PC-3 (cell line): ENCODE data around the gene LRCH4. TPM values are rescaled to one million over a fixed set of nuclear protein-coding genes. Genes with fewer than 3 reads are reported as not detected.
A peak's percentile ranks its signal among the peaks of the same experiment; 100 is the strongest.

ENCODE experiments used
- ATAC-seq: fragments of 200-7000 bp; cut with Tn5 transposase; 2 replicates; pipeline ENCODE4 v1.9.1; 2020; ENCODE audit warnings: mild to moderate bottlenecking, moderate library complexity
- BruUV-seq: library from RNA; stranded (reverse); fragments of 400-500 nt; replicated peaks from 2 replicates; lab custom pipeline; 2021; lab: Mats Ljungman, UMichigan
- CTCF ChIA-PET: fragments of 300-600 bp; sonication (Branson Sonifier 250); formaldehyde crosslinking; loops from one replicate; lab custom pipeline; 2022; ENCODE audit warnings: antibody characterized with exemption; lab: Charles Lee
- POLR2A ChIA-PET: fragments of 300-600 bp; sonication (Branson Sonifier 250); formaldehyde crosslinking; loops from one replicate; lab custom pipeline; 2022; ENCODE audit warnings: antibody characterized with exemption; ENCODE audit not compliant: unreplicated experiment; lab: Charles Lee
- DNase-seq: peaks from one replicate; pipeline ENCODE4 v3.0.0-alpha.2; 2015
- H2AFZ ChIP-seq: fragments of 300-600 bp; sonication (generic); 2 replicates; pipeline ENCODE4 v1.6.0; 2016; ENCODE audit warnings: antibody characterized with exemption, low read length
- H3F3A ChIP-seq: fragments of 300-600 bp; sonication (generic); one replicate; pipeline ENCODE4 v1.6.0; 2017; ENCODE audit warnings: antibody characterized with exemption, low read length, control low read depth, mild to moderate bottlenecking; ENCODE audit not compliant: unreplicated experiment
- H3K27ac ChIP-seq: fragments of 300-600 bp; sonication (generic); 2 replicates; pipeline ENCODE4 v1.5.1; 2016; ENCODE audit warnings: mild to moderate bottlenecking, low read length
- H3K27me3 ChIP-seq: fragments of 300-600 bp; sonication (generic); 2 replicates; pipeline ENCODE4 v1.6.1; 2016; ENCODE audit warnings: low read length, mixed read lengths
- H3K36me3 ChIP-seq: fragments of 300-600 bp; sonication (generic); 2 replicates; pipeline ENCODE4 v1.6.1; 2016; ENCODE audit warnings: low read depth, mixed run types, low read length, mixed read lengths
- H3K4me1 ChIP-seq: fragments of 300-600 bp; sonication (generic); 2 replicates; pipeline ENCODE4 v1.5.1; 2016; ENCODE audit warnings: low read length; ENCODE audit not compliant: insufficient read depth
- H3K4me2 ChIP-seq: fragments of 300-600 bp; sonication (generic); 2 replicates; pipeline ENCODE4 v1.6.0; 2016; ENCODE audit warnings: low read length
- H3K4me3 ChIP-seq: fragments of 300-600 bp; sonication (generic); 2 replicates; pipeline ENCODE4 v1.5.1; 2016; ENCODE audit warnings: mild to moderate bottlenecking, low read length, mixed read lengths
- H3K79me2 ChIP-seq: fragments of 300-600 bp; sonication (generic); 2 replicates; pipeline ENCODE4 v1.6.1; 2017; ENCODE audit warnings: low read length, mixed read lengths
- H3K9ac ChIP-seq: fragments of 300-600 bp; sonication (generic); 2 replicates; pipeline ENCODE4 v1.6.0; 2016; ENCODE audit warnings: mild to moderate bottlenecking, low read length
- H3K9me2 ChIP-seq: fragments of 300-600 bp; sonication (generic); replicated peaks from 2 replicates; pipeline ENCODE4 v1.6.1; 2016; ENCODE audit warnings: mixed run types, low read length, mixed read lengths
- H3K9me3 ChIP-seq: fragments of 300-600 bp; sonication (generic); 2 replicates; pipeline ENCODE4 v1.6.1; 2016; ENCODE audit warnings: low read length, mixed read lengths
- H4K20me1 ChIP-seq: fragments of 300-600 bp; sonication (generic); 2 replicates; pipeline ENCODE4 v1.6.1; 2016; ENCODE audit warnings: low read length, mixed read lengths
- EZH2 ChIP-seq: fragments of 300-600 bp; sonication (generic); IDR thresholded peaks from one replicate; pipeline ENCODE4 v1.6.1; 2017; ENCODE audit warnings: antibody characterized with exemption, mild to moderate bottlenecking, low read length; ENCODE audit not compliant: unreplicated experiment
- EZH2phosphoT487 ChIP-seq: fragments of 300-600 bp; sonication (generic); IDR thresholded peaks from 2 replicates; pipeline ENCODE4 v1.6.1; 2018; ENCODE audit warnings: mild to moderate bottlenecking, antibody characterized with exemption, low read length, borderline replicate concordance
- intact Hi-C: fragments of 100-400 bp; cut with micrococcal nuclease; formaldehyde crosslinking; loops from 2 replicates; pipeline ENCODE4 v1.9.0; 2023
- total RNA-seq: library from RNA; depleted of rRNA; stranded (reverse); fragments of >200 nt; gene quantifications from 2 replicates; pipeline ENCODE4 v1.2.3, GENCODE V29; 2014
- TF ChIP-seq, protein P1 (sequence below): fragments of 300-600 bp; sonication (generic); conservative IDR thresholded peaks from 2 replicates; pipeline ENCODE4 v1.5.1; 2017; ENCODE audit warnings: antibody characterized with exemption, low read depth, mild to moderate bottlenecking, low read length

Gene LRCH4
- total RNA-seq, 1 experiment from 2014 or later = 15.6 TPM

DNA sequence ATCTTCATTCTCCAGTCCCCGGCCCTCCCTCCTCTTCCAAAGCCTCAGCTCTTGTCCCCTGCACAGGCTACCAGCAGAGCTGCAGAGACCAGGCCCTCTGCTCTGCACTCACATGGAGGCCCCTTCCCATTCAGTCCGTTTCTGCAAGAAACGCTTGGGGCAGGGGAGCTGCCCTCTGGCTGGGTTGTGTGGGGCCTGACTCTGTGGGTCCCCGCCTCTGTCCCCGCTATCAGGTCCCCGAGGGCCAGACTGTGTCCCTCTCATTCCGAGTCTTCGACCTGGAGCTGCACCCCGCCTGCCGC lies 17.7 kb upstream of the LRCH4 start:
- Histone ChIP-seq H3K9me3 (no peaks in the 10 kb centered on the region), H3K4me1 (peaks cover 24% of the 10 kb centered on the region), H3K9me2 (no peaks in the 10 kb centered on the region), H4K20me1 (no peaks in the 10 kb centered on the region), H3K4me3 (peak overlapping the region; percentile 54), H2AFZ (peak overlapping the region; percentile 74), H3K79me2 (no peaks in the 10 kb centered on the region), H3K9ac (no peak overlapping the region), H3K27me3 (no peaks in the 10 kb centered on the region), H3F3A (no peaks in the 10 kb centered on the region), H3K27ac (no peak overlapping the region), H3K4me2 (peak overlapping the region; percentile 82), H3K36me3 (no peaks in the 10 kb centered on the region)
- no peak for DNase-seq
- no peak for ATAC-seq
- no TSS peak for BruUV-seq
- POLR2A ChIA-PET = no interaction called here
- TF ChIP-seq EZH2 = no peak
- TF ChIP-seq, protein P1, sequence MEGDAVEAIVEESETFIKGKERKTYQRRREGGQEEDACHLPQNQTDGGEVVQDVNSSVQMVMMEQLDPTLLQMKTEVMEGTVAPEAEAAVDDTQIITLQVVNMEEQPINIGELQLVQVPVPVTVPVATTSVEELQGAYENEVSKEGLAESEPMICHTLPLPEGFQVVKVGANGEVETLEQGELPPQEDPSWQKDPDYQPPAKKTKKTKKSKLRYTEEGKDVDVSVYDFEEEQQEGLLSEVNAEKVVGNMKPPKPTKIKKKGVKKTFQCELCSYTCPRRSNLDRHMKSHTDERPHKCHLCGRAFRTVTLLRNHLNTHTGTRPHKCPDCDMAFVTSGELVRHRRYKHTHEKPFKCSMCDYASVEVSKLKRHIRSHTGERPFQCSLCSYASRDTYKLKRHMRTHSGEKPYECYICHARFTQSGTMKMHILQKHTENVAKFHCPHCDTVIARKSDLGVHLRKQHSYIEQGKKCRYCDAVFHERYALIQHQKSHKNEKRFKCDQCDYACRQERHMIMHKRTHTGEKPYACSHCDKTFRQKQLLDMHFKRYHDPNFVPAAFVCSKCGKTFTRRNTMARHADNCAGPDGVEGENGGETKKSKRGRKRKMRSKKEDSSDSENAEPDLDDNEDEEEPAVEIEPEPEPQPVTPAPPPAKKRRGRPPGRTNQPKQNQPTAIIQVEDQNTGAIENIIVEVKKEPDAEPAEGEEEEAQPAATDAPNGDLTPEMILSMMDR = no peak
- no peak for TF ChIP-seq EZH2phosphoT487
- intact Hi-C loops = loop anchor here (2.0 kb wide), 3 partner anchors 17 to 87 kb away; partner anchors contain the start of genes FBXO24, GNB2 and LRCH4
- CTCF ChIA-PET = no interaction called here

DNA sequence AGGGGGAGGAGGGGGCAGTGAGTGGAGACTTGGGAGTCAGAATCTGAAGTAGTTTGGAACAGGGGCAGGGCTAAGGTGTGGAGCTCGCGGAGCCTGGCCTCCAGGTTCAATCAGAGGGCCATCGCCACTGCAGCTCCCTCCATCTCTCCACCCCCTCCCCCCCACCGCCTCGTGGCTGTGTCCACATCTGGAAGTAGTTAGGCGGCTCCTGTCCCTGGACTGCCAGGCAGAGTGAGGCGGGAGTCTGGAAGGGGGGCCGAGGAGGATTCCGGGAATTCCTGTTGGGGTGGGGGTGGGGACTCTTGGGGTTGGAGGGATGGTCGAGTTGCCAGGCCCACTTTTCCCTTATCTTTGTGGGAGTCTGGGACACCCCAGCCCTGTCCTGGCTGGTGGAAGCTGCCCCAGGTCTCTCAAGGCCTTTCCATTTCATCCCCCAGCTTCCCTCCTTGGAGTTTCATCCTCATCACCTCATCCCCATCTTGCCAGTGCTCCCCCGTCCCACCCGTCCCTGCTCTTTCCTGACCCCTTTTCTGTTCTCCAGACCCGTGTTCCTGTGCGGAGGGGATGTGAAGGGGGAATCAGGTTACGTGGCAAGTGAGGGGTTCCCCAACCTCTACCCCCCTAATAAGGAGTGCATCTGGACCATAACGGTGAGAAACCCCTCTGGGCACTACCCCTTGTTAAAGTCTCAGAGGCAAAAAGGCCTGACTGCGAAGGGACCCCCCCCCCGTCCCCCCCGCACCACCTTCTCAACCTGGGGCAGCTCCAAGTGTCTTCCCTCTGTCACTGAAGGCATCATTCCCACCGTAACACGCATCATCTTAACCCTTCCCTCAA lies 17.2 kb upstream of the LRCH4 start:
- Histone ChIP-seq H3K36me3 (no peaks in the 10 kb centered on the region), H3F3A (no peaks in the 10 kb centered on the region), H3K9me3 (no peaks in the 10 kb centered on the region), H4K20me1 (no peaks in the 10 kb centered on the region), H3K27me3 (no peaks in the 10 kb centered on the region), H3K4me1 (peaks cover 24% of the 10 kb centered on the region), H3K27ac (no peak overlapping the region), H3K79me2 (no peaks in the 10 kb centered on the region), H3K4me3 (no peak overlapping the region), H3K9me2 (no peaks in the 10 kb centered on the region), H3K9ac (no peak overlapping the region), H3K4me2 (peak overlapping the region; percentile 82), H2AFZ (peak overlapping the region; percentile 74; the same call in 1 of the 2 replicates)
- no peak for DNase-seq
- intact Hi-C loops = no loop called here
- ATAC-seq = no peak
- POLR2A ChIA-PET = no interaction called here
- CTCF ChIA-PET = interaction anchor here (0.6 kb wide), 1 partner anchor 18 kb away, joined by 3 read pairs; no protein-coding TSS in a partner anchor
- TF ChIP-seq, protein P1 = no peak
- TF ChIP-seq EZH2 = no peak
- no peak for TF ChIP-seq EZH2phosphoT487
- BruUV-seq = no TSS peak

DNA sequence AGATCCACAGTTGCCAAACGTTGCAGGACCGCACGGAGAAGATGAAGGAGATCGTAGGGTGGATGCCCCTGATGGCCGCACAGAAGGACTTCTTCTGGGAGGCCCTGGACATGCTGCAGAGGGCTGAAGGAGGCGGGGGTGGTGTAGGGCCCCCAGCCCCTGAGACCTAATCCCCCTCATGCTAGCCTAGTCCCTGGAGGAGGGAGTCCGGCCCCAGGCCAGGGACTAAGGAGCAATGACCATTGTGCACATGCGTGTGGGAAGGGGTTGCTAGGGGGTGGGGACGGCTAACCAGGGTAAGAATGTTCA lies 14.8 kb upstream of the LRCH4 start:
- CTCF ChIA-PET = no interaction called here
- no peaks in the 10 kb centered on the region for H3F3A ChIP-seq
- no TSS peak for BruUV-seq

More for the DNA sequence above, 14.8 kb upstream of the LRCH4 start:
- intact Hi-C loops = no loop called here
- H3K9me3 ChIP-seq = no peaks in the 10 kb centered on the region
- H3K9ac ChIP-seq = no peak overlapping the region
- ATAC-seq = no peak
- H3K4me2 ChIP-seq = no peak overlapping the region
- no peaks in the 10 kb centered on the region for H3K9me2 ChIP-seq
- no peak overlapping the region for H3K27ac ChIP-seq
- DNase-seq = no peak
- H3K79me2 ChIP-seq = no peaks in the 10 kb centered on the region
- POLR2A ChIA-PET = no interaction called here
- H4K20me1 ChIP-seq = no peaks in the 10 kb centered on the region
- H3K27me3 ChIP-seq = no peaks in the 10 kb centered on the region
- peaks cover 12% of the 10 kb centered on the region for H3K4me1 ChIP-seq
- TF ChIP-seq EZH2 (no peak), EZH2phosphoT487 (no peak)
- TF ChIP-seq, protein P1 = no peak
- H2AFZ ChIP-seq = no peak overlapping the region
- H3K36me3 ChIP-seq = no peaks in the 10 kb centered on the region
- H3K4me3 ChIP-seq = no peak overlapping the region
